NCI-H1105 (cell line): ENCODE measurements around the gene GLDN.

Experiments
- DNase-seq: peaks from one replicate; lab custom pipeline; 2025; lab: John Stamatoyannopoulos, UW

Gene GLDN

GRCh38 chr15:51356983-51357382 lies 15.5 kb downstream of the GLDN start:
- no peak for DNase-seq

- no peak for DNase-seq
These were observed 18.5 kb downstream of the GLDN start for GRCh38 chr15:51359981-51360380.

GRCh38 chr15:51363383-51363782 lies 21.9 kb downstream of the GLDN start:
- no peak for DNase-seq

- DNase-seq, result no peak
These were observed 24.0 kb downstream of the GLDN start for GRCh38 chr15:51365417-51365816.

GRCh38 chr15:51366071-51366470 lies 24.6 kb downstream of the GLDN start:
- DNase-seq, result no peak

GRCh38 chr15:51366920-51367319 lies 25.5 kb downstream of the GLDN start:
- no peak for DNase-seq

- no peak for DNase-seq
These were observed 26.0 kb downstream of the GLDN start for GRCh38 chr15:51367322-51367976.

- no peak for DNase-seq
These were observed 26.9 kb downstream of the GLDN start for GRCh38 chr15:51368307-51368706.

- DNase-seq, result no peak
These were observed 27.4 kb downstream of the GLDN start for GRCh38 chr15:51368751-51369450.

- no peak for DNase-seq
These were observed 28.0 kb downstream of the GLDN start for GRCh38 chr15:51369451-51369761.

GRCh38 chr15:51371266-51371665 lies 29.8 kb downstream of the GLDN start:
- no peak for DNase-seq

- DNase-seq, result peak; percentile 67
These were observed 32.7 kb downstream of the GLDN start for GRCh38 chr15:51374131-51374530.

- no peak for DNase-seq
These were observed 34.6 kb downstream of the GLDN start for GRCh38 chr15:51375966-51376640.

- DNase-seq, result no peak
These were observed 35.8 kb downstream of the GLDN start for GRCh38 chr15:51377038-51377786.

GRCh38 chr15:51378406-51378805 lies 37.0 kb downstream of the GLDN start:
- no peak for DNase-seq

- no peak for DNase-seq
These were observed 37.9 kb downstream of the GLDN start for GRCh38 chr15:51379390-51379789.

GRCh38 chr15:51380999-51381806 lies 39.7 kb downstream of the GLDN start:
- peak; percentile 28 for DNase-seq

GRCh38 chr15:51382787-51383186 lies 41.3 kb downstream of the GLDN start:
- no peak for DNase-seq

- no peak for DNase-seq
These were observed 44.6 kb downstream of the GLDN start for GRCh38 chr15:51386029-51386428.

- no peak for DNase-seq
These were observed 45.0 kb downstream of the GLDN start for GRCh38 chr15:51386486-51386885.

GRCh38 chr15:51386960-51387698 lies 45.7 kb downstream of the GLDN start:
- DNase-seq, result no peak
